K562 (cell line): ENCODE measurements around the gene TFAM. TPM values are rescaled to one million over a fixed set of nuclear protein-coding genes. Genes with fewer than 3 reads are reported as not detected.

Experiments used
- ATAC-seq: fragments of 200-7000 bp; cut with Tn5 transposase; 3 replicates; pipeline ENCODE4 v1.9.1; 2020; ENCODE audit warnings: moderate library complexity
- BruUV-seq: library from RNA; stranded (reverse); fragments of 400-500 nt; replicated peaks from 2 replicates; lab custom pipeline; 2021; lab: Mats Ljungman, UMichigan
- CTCF ChIA-PET: fragments of 300-600 bp; formaldehyde crosslinking; extraction: SDS; loops from one replicate; lab custom pipeline; 2021; ENCODE audit warnings: low intra/inter-chr PET ratio; lab: Yijun Ruan, JAX
- POLR2A ChIA-PET: fragments of 300-600, 350-650 bp; sonication (Branson Sonifier 250); formaldehyde crosslinking; extraction: SDS; loops from one replicate; lab custom pipeline; 2021; ENCODE audit warnings: antibody characterized with exemption, inconsistent platforms; lab: Yijun Ruan, JAX
- DNase-seq, 4 experiments: peaks; one replicate each; pipeline versions ENCODE4 v3.0.0 to v3.0.0-alpha.2; 2011 to 2018; ENCODE audit warnings: low spot score in 3 of 4, mixed read lengths in 3 of 4; ENCODE audit errors: extremely low read depth in 1 of 4
- FAIRE-seq: peaks from 2 replicates; lab custom pipeline; 2011; peaks lifted over from hg19 to GRCh38; lab: Jason Lieb, UNC
- H2AFZ ChIP-seq: 2 replicates; pipeline ENCODE4 v1.6.0; 2011; ENCODE audit warnings: low read depth, low read length, control low read depth, inconsistent platforms
- H3K27ac ChIP-seq: fragments of 200-600 bp; 3 replicates; pipeline ENCODE4 v1.8.0; 2011; ENCODE audit warnings: low read depth, mild to moderate bottlenecking, control low read depth, inconsistent platforms, low read length, moderate library complexity, mixed read lengths; ENCODE audit errors: extremely low read depth
- H3K27me3 ChIP-seq, 2 experiments: fragments of 300-600 bp in 1 of 2; 2 replicates in 1 of 2; 3 replicates in 1 of 2; pipeline versions ENCODE4 v1.6.0 to v1.8.0; 2011; ENCODE audit warnings: inconsistent platforms in 2 of 2, low read length in 2 of 2, mild to moderate bottlenecking in 1 of 2, mixed read lengths in 1 of 2, moderate library complexity in 1 of 2; ENCODE audit not compliant: control insufficient read depth in 2 of 2, insufficient read depth in 2 of 2
- H3K36me3 ChIP-seq: fragments of 300-600 bp; 3 replicates; pipeline ENCODE4 v1.8.0; 2011; ENCODE audit warnings: mild to moderate bottlenecking, low read length, inconsistent platforms; ENCODE audit not compliant: control insufficient read depth, insufficient read depth
- H3K4me1 ChIP-seq, 2 experiments: fragments of 200-600 bp in 1 of 2; replicated peaks in 1 of 2; 2 replicates in 1 of 2; 3 replicates in 1 of 2; pipeline versions ENCODE4 v1.5.1 to v1.8.0; 2011; ENCODE audit warnings: inconsistent platforms in 2 of 2, low read length in 2 of 2, mild to moderate bottlenecking in 1 of 2, mixed read lengths in 1 of 2, moderate library complexity in 1 of 2; ENCODE audit not compliant: control insufficient read depth in 2 of 2, insufficient read depth in 2 of 2
- H3K4me2 ChIP-seq: 2 replicates; pipeline ENCODE4 v1.6.1; 2011; ENCODE audit warnings: low read length, control low read depth, inconsistent platforms, mixed read lengths; ENCODE audit not compliant: insufficient read depth
- H3K4me3 ChIP-seq: fragments of 200-600 bp; sonication (generic), shearing (Covaris generic); 2 replicates; pipeline ENCODE4 v1.5.1; 2016; ENCODE audit warnings: control low read depth, inconsistent platforms
- H3K79me2 ChIP-seq: fragments of 200-600 bp; 3 replicates; pipeline ENCODE4 v1.8.0; 2011; ENCODE audit warnings: low read length, inconsistent platforms; ENCODE audit not compliant: control insufficient read depth, insufficient read depth
- H3K9ac ChIP-seq, 2 experiments: 2 replicates each; pipeline versions ENCODE4 v1.6.0 to v1.6.1; 2011; ENCODE audit warnings: low read depth in 2 of 2, low read length in 2 of 2, control low read depth in 1 of 2, inconsistent platforms in 1 of 2, mild to moderate bottlenecking in 1 of 2, mixed read lengths in 1 of 2; ENCODE audit not compliant: insufficient read depth in 1 of 2
- H3K9me1 ChIP-seq: one replicate; pipeline ENCODE4 v1.6.0; 2011; ENCODE audit warnings: inconsistent platforms, mild to moderate bottlenecking, low read length, moderate library complexity; ENCODE audit not compliant: control insufficient read depth, insufficient read depth
- H3K9me3 ChIP-seq: replicated peaks from 2 replicates; pipeline ENCODE4 v1.5.1; 2011; ENCODE audit warnings: low read depth, low read length, inconsistent platforms; ENCODE audit not compliant: control insufficient read depth, insufficient read depth
- H4K20me1 ChIP-seq: replicated peaks from 2 replicates; pipeline ENCODE4 v1.6.1; 2011; ENCODE audit warnings: low read length, inconsistent platforms, mixed read lengths; ENCODE audit not compliant: control insufficient read depth, insufficient read depth
- BMI1 ChIP-seq: fragments of 150-350 bp; IDR thresholded peaks from 2 replicates; pipeline ENCODE4 v1.6.1; 2014; ENCODE audit warnings: low read length
- BRD4 ChIP-seq: fragments of 200-600 bp; sonication (generic); IDR thresholded peaks from 2 replicates; pipeline ENCODE4 v1.6.1; 2017; ENCODE audit warnings: inconsistent platforms
- FUS ChIP-seq: fragments of 200-400 bp; formaldehyde crosslinking; optimal IDR thresholded peaks from 2 replicates; pipeline ENCODE3; 2017; ENCODE audit warnings: low read depth, low read length
- JUNB ChIP-seq: fragments of 450-650 bp; formaldehyde crosslinking; conservative IDR thresholded peaks from 2 replicates; pipeline ENCODE4 v1.4.0; 2020; ENCODE audit warnings: mild to moderate bottlenecking
- MIER1 ChIP-seq: fragments of 450-650 bp; IDR thresholded peaks from 2 replicates; pipeline ENCODE4 v1.6.1; 2016; ENCODE audit warnings: antibody characterized with exemption, mild to moderate bottlenecking, low read depth
- POLR2A ChIP-seq: fragments of 450-650 bp; conservative IDR thresholded peaks from 2 replicates; pipeline ENCODE4 v1.6.1; 2016
- RBM17 ChIP-seq: fragments of 200-400 bp; formaldehyde crosslinking; IDR thresholded peaks from 2 replicates; pipeline ENCODE4 v1.6.1; 2017; ENCODE audit warnings: low read depth, mild to moderate bottlenecking, low read length, borderline replicate concordance
- RFX7 ChIP-seq: fragments of 250-450 bp; sonication (Bioruptor Pico); IDR thresholded peaks from 2 replicates; pipeline ENCODE4 v1.5.1; 2021; ENCODE audit warnings: mild to moderate bottlenecking
- SRSF7 ChIP-seq: fragments of 200-400 bp; formaldehyde crosslinking; optimal IDR thresholded peaks from 2 replicates; pipeline ENCODE3; 2017; ENCODE audit warnings: mild to moderate bottlenecking, low read depth, low read length
- TRIM24 ChIP-seq, 2 experiments: fragments of 450-650 bp; IDR thresholded peaks; 2 replicates each; pipeline ENCODE4 v1.6.1; 2016
- ZFP36 ChIP-seq: fragments of 150-350 bp; IDR thresholded peaks from 2 replicates; pipeline ENCODE4 v1.6.1; 2018; ENCODE audit warnings: low read length, low read depth; ENCODE audit not compliant: partially characterized antibody
- WGBS: fragments of 100-300 bp; shearing (Covaris generic); methylation state at CpG from one replicate; pipeline ENCODE4 v1.1.6; 2016; ENCODE audit warnings: low coverage, mixed read lengths; ENCODE audit not compliant: insufficient coverage; ENCODE audit errors: missing lambda C conversion rate; 5-methylcytosine and 5-hydroxymethylcytosine counted together
- in situ Hi-C: fragments of 300-500 bp; cut with MboI; formaldehyde crosslinking; loops from 4 replicates; pipeline ENCODE4 v1.15.0; 2018; ENCODE audit warnings: inconsistent platforms, mixed read lengths
- intact Hi-C: fragments of 100-400 bp; cut with micrococcal nuclease; formaldehyde crosslinking; loops from 2 replicates; pipeline ENCODE4 v1.14.2; 2022
- polyA plus RNA-seq, 8 experiments: library from polyadenylated mRNA; depleted of rRNA in 4 of 8; stranded (reverse) in 5 of 8; unstranded in 3 of 8; fragments of >200 nt; fragmentation: Nextera tagmentation in 2 of 8; fragmentation: Illumina TruSeq in 1 of 8; extraction: Ambion mirVana in 2 of 8; extraction: Trizol in 1 of 8; gene quantifications; 2 replicates each; pipeline versions ENCODE4 v1.2.1 to v1.2.3, GENCODE V29; 2011 to 2014; ENCODE audit warnings: inconsistent platforms in 1 of 8, missing spikeins in 1 of 8
- total RNA-seq, 7 experiments: library from RNA; depleted of rRNA in 6 of 7; stranded (reverse); fragments of >200 nt in 6 of 7; fragmentation: Illumina TruSeq in 2 of 7; extraction: Trizol in 2 of 7; gene quantifications; 2 replicates each; pipeline versions ENCODE4 v1.2.1 to v1.2.3, GENCODE V29; 2011 to 2021; ENCODE audit warnings: low replicate concordance in 1 of 7
- TF ChIP-seq, protein P1 (sequence below): fragments of 450-650 bp; formaldehyde crosslinking; IDR thresholded peaks from 2 replicates; pipeline ENCODE4 v1.4.0; 2020; ENCODE audit warnings: mild to moderate bottlenecking, moderate library complexity

Gene TFAM
- total and polyA plus RNA-seq, 9 of the 15 experiments (the other 6 are each of a cell fraction or from before 2014, with no cell fraction given), result 74.3 to 227 (median 155) TPM

DNA sequence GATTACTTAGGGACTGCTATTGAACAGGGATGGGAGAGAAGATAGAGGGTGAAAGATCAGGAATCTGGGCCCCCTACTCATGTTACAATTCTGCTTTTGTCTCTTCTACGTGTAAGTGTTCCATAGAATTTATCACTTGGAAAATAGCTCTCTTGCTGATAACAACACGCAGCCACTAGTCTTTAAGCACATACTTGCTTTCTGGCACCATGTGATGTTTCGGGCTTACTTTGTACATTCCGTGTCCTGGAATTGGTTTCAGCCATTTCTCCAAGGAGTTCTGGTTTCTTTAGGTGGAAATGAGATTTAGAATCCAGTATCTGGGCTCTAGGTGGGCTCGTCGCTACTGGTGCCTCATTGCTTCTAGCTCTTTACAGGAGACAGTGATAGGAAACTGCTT, 59.7 kb downstream of the TFAM start:
- Histone ChIP-seq H3K27me3 (no peaks in the 10 kb centered on the region), H3K4me1 (peaks cover 0 to 3% of the 10 kb centered on the region in 2 experiments; a peak in 1 of 5 replicates), H3K4me2 (no peak overlapping the region), H3K9ac (no peak overlapping the region), H3K79me2 (no peaks in the 10 kb centered on the region), H4K20me1 (no peaks in the 10 kb centered on the region), H3K9me1 (no peaks in the 10 kb centered on the region), H3K27ac (no peak overlapping the region), H2AFZ (no peak overlapping the region), H3K36me3 (no peaks in the 10 kb centered on the region), H3K9me3 (no peaks in the 10 kb centered on the region; the same call in 1 of the 2 replicates), H3K4me3 (no peak overlapping the region)
- no TSS peak for BruUV-seq
- DNase-seq (no peak), ATAC-seq (no peak), FAIRE-seq (no peak)
- intact Hi-C loops (no loop called here), in situ Hi-C loops (no loop called here)
- WGBS, result under 1% methylated on average over 6 of the region's 6 CpGs
- ChIA-PET POLR2A (no interaction called here), CTCF (no interaction called here)
- TF ChIP-seq ZFP36 (no peak), BRD4 (no peak), RFX7 (CRISPR knock-in tag) (no peak), RBM17 (no peak), FUS (no peak), BMI1 (no peak), JUNB (CRISPR knock-in tag) (no peak), SRSF7 (no peak), POLR2A (no peak), TRIM24 (IDR thresholded peaks at IDR 0.05) (no peak), MIER1 (no peak)
- TF ChIP-seq, protein P1, sequence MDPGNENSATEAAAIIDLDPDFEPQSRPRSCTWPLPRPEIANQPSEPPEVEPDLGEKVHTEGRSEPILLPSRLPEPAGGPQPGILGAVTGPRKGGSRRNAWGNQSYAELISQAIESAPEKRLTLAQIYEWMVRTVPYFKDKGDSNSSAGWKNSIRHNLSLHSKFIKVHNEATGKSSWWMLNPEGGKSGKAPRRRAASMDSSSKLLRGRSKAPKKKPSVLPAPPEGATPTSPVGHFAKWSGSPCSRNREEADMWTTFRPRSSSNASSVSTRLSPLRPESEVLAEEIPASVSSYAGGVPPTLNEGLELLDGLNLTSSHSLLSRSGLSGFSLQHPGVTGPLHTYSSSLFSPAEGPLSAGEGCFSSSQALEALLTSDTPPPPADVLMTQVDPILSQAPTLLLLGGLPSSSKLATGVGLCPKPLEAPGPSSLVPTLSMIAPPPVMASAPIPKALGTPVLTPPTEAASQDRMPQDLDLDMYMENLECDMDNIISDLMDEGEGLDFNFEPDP, result no peak
